Frontal cortex (tissue), 4 donors: Measurements from ENCODE around the gene PRKAG2. TPM values are rescaled to one million over a fixed set of nuclear protein-coding genes. Genes with fewer than 3 reads are reported as not detected.

ENCODE experiments used
- DNase-seq, 2 donors: peaks; one replicate each; pipeline ENCODE4 v3.0.0; 2012; ENCODE audit warnings: low spot score in 2 of 2
- FAIRE-seq: peaks from 2 replicates; lab custom pipeline; 2012; peaks lifted over from hg19 to GRCh38; lab: Jason Lieb, UNC
- total RNA-seq: library from RNA; depleted of rRNA; stranded (reverse); fragments of >200 nt; gene quantifications from one replicate; pipeline ENCODE4 v1.2.3, GENCODE V29; 2014
- donor health status: control.
- donor health status: control.
- donor health status: control.

The PRKAG2 gene
- total RNA-seq, 1 donor from 2014 or later, result 29.8 TPM

DNA sequence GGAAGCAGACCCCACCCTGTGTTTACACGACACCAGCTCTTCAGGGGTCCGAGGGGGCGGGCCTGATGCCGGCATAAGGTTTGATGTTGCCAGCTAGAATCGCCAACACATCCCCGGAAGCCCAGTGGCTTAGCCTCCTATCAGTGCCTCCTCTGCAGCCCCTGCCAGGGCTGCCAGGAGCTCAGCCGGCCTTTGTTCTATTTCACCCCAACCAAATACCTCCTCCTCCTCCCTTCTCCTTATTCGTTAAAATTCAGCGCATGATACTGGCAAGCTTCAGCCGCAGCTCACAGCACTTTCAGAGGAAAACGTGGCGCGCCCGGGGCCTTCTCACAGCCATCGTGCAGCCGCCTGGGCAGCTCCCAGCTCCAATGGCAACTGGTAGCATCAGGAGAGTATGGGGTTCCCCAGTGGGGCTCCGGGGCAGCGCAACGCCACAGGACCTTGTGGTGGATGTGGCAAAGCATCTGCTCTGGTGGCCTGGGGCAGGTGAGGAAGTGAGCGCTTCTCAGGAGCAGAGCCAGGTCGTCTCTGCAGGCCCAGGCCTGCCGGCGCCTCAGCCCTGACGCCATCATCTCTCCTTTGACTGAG, 180.9 kb downstream of the PRKAG2 start:
- FAIRE-seq (no peak), DNase-seq (no peak)

DNA sequence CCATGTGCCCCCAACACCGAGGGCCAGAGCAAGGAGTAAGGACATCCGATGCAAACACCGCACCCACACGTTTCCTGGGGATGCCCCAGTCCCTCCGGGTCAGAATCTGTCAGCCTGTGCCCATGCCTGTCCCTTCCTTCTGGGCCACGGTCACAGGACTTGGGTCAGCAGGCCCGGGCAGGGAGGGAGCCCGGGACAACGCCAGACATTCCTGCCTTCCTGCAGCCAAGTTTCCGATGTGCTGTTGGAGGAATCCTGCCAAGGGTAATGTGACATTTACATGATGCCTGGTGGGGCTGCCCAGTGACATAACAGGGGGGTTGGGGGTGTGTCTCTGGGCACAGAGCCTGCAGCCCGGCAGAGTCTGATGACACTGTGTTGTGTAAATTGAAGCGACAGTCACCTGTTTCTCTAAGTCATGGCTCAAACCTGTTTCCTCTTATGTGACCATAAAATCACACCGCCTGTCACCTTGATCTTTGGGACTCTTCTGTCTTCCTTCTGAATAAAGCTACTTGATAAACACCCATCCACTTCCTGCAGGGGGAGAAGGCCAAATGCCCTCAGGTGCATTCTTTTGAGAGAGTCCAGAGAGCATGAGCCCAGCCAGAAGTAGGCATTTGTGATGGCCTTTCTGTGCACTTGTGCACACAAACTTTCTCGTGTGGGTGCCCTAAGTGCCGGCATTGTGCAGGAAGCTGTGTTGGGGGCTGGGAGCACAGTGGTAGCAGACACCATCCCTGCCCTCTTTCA, 181.9 kb downstream of the PRKAG2 start:
- no peak for FAIRE-seq

DNA sequence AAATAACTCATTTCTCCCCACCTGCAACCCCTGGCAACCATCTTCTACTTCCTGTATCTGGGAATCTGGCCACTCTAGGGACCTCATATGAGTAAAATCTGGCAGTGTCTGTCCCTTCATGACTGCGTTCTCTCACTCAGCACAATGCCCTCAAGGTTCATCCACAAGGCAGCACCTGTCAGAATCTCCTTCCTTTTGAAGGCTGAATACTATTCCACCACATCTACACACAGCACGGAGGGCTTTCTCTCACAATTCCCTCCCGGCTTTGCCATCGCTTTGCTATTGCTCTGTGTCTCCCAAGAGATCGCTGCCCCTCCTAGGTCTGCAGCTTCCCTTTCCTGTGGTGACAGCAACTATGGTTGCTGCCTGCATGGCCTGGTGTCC, 182.5 kb downstream of the PRKAG2 start:
- FAIRE-seq (no peak), DNase-seq (no peak)

More for the DNA sequence above, 181.9 kb downstream of the PRKAG2 start:
- no peak for DNase-seq

DNA sequence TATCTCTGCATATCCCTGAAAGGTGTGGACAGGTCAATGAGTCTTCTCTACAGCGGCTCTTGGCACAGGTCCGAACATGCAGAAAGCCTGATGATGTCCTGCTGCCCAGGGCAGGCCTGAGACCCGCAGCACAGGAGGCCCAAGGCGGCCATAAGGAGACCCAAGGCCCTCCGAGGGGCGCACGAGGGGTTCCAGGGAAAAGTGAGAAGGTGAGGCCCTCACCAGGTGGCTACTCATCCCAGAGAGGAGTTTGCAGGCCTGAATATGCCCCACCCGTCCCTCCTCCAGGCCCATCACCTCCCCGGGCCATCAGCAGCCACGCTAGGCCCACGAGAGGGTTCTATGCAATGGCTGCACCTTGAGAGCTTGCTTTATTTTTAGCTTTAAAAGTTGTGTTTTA, 183.8 kb downstream of the PRKAG2 start:
- no peak for FAIRE-seq
- DNase-seq, result no peak

DNA sequence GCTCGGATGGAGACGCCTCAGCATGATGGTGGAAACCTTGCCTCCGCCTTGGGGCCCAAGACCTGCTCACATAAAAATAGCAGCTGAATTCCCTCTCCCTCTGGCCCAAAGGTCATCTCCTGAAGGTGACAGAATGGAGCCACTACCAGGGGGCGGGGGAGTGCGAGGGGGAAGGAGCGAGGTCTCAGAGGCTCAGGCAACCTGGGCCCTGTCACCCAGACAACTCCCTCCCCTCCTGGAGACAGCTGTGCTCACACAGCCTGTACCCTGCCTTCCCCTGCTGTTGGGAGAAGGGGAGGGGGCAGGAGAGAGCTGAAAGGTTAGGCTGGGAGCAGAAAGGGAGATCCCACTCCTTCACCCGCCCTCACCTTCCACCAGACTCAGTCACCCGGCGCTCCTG, 184.2 kb downstream of the PRKAG2 start:
- FAIRE-seq, result no peak
- no peak for DNase-seq

DNA sequence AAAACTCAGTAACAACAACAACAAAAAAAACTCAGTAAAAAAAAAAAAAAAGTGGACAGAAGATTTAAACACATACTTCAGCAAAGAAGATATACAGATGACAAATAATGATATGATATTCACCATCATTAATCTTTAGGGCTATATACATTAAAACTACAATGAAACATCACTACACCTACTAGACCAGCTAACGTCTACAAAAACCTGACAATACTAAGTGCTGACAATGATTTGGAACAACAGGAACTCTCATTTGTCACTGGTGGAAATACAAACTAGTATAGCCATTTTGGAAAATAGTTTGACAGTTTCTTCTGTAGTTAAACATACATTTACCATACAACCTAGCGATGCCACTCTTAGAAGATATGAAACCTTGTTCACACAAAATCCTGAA, 185.5 kb downstream of the PRKAG2 start:
- DNase-seq, result no peak
- FAIRE-seq, result no peak

DNA sequence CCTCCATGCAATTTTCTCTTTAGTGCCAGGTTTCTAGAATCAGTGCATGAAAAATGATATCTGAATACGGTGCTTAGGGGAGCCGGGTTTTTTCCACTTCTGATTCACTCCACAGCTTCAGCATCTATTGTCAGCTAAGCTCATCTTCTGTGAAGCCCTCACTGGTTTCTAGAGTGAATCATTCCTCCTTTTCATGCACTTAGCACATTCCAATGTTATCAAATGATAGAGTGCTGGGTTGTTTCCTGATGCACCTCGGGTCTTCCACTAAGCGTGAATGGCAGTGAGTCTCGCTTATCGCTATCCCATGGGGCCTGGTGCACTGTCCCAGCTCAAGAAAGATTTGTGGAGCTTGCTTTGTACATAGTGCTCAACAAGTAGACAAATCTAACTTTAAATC, 186.3 kb downstream of the PRKAG2 start:
- FAIRE-seq, result no peak

DNA sequence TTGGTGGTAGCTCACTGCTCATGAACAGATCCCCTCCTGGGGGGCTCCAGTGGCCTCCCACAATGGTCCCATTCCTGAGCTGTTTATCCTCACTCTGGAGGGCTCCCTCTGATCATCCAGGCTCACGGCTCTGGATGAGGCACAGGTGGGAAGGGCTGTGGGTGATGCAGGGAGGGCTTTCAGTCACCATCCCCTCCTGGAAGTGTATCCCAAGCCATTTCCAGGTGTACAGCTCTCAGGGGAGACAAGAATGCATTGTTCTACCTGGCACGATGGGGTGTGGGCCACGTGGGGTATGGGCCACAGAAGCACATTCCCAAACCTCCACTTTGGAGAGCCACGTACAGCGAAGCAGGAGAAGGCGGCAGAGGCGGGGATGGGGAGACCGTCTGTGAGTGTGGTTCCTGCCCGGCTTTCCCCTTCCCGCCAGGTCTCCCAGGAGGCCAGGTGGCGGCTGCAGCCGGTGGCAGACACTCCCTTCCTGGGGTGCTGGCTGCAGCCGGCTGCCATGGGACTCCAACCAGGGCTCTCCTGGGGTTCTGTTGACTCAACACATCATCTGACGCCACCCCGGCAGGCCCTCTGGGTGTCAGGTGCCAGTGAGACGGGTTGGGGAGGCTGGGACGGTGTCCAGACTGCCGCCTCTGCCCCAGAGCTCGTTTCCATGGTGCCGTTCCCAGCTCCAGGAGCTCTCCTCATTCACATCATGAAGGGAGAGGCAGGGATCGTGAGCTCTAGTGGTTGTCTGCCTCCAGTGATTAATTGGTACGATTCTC, 187.5 kb downstream of the PRKAG2 start:
- FAIRE-seq, result no peak
- DNase-seq, result peak in 1 of 2 donors; percentile 46

More for the DNA sequence above, 186.3 kb downstream of the PRKAG2 start:
- DNase-seq, result no peak

DNA sequence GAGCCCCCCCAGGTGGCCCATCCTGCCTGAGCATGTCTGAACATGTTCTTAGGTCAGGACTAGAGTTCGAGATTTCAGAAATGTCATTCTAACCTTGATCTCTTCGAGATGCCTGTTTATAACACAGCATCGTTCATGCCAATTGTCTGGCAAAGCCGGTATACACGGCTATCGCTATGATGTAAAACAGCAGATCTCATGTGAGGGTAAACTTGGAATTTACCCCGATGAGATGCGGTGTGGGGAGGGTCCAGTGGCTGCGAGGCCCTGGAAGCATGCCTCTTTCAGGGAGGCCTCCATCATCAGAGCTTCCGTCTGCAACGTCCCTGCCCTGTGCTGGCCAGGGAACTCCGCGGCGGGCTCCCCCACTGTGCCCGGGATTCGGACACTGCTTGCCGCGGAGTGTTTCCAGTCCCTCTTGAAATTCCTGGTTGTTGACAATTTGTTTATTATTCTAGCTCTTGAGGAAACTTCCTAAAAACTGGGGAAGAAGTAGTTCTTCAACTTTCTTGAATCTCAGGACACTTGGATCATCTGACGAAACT, 188.6 kb downstream of the PRKAG2 start:
- no peak for FAIRE-seq

DNA sequence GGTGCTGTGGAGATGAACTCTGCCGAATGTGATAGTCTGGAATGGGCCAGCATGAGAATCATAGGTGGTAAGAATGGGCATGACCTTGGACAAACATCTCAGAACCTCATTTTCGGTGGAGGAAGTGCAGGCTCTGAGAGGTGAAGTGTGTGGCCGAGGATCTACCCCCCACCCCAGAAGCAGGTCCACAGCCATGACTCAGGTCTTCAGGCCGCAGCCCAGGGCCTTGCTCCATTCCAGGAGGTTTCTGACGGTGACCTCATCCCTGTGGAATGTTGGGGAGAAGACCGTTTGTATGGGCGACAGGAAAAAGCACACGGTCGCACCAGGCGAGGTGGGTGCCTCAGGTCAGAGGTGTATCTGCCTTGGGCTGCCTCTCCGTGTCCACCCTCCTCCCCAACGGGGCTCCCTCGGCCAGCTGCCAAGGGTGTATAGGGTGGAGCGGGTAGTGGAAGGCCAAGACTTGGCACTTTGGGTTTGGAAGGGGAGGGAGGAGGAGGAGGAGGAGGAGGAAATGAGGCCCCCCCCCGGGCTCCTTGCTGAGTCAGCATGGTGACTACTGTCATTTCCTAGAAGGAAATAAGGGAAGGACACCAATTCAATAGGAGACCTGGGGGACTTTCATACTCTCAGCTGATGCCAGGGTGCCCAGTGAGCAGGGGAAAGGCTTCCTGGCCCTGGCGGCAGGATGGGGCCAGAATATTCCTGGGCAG, 189.2 kb downstream of the PRKAG2 start:
- DNase-seq, result no peak

More for the DNA sequence above, 188.6 kb downstream of the PRKAG2 start:
- DNase-seq, result no peak

DNA sequence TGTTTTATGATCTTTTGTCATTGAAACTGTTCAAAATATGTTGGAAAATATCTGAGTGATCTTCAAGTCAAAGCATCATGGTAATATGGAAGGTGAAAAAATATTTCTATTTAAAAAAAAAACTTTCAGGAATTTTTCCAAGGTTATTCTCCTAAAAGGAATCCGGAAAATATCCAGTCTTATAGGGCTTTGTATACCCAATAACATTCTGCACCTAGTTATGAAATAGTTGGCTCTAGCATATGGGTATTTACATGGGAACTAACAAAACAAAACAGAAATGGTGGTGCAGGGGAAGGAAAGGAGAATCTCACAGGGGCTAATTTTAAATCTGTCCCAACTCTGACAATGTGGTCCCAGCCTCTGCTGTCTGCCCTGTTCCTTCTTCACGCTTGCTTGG, 190.1 kb downstream of the PRKAG2 start:
- no peak for FAIRE-seq
- no peak for DNase-seq

More for the DNA sequence above, 189.2 kb downstream of the PRKAG2 start:
- FAIRE-seq, result no peak

DNA sequence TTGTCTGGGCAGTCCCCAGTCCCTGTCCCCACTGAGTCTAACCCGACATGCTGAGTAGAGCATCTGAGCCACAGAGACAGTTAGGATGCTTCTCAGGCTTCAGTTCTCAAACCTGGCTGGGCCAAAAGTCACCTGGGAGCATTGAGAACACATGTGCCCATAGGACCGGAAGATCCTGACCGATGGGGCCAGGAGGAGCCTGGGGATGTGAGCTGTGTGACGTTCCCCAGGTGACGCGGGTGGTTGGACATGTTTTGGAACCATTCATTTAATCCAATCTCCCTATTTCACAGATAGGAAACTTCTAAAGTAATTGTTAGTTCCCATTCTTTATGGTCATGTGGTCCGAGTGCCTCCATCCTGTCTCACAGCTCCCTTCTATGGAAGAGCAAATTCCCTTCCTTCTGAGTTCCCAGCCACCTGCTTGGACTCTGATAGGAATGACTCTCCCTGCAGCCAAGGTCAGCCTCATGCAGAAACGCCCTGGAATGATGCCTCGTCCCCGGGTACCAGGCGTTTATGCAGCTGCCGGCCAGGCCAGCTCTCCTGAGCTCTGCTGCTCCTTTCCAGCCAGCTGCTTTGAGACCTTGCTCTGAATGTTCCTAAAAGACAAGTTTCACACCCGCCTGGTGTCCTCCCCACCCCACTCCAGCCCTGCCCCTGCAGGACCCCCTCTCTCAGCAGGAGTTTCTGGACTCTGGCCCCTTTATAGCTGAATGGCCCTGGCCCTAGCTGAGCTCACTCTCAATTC, 190.7 kb downstream of the PRKAG2 start:
- FAIRE-seq (no peak), DNase-seq (no peak)

DNA sequence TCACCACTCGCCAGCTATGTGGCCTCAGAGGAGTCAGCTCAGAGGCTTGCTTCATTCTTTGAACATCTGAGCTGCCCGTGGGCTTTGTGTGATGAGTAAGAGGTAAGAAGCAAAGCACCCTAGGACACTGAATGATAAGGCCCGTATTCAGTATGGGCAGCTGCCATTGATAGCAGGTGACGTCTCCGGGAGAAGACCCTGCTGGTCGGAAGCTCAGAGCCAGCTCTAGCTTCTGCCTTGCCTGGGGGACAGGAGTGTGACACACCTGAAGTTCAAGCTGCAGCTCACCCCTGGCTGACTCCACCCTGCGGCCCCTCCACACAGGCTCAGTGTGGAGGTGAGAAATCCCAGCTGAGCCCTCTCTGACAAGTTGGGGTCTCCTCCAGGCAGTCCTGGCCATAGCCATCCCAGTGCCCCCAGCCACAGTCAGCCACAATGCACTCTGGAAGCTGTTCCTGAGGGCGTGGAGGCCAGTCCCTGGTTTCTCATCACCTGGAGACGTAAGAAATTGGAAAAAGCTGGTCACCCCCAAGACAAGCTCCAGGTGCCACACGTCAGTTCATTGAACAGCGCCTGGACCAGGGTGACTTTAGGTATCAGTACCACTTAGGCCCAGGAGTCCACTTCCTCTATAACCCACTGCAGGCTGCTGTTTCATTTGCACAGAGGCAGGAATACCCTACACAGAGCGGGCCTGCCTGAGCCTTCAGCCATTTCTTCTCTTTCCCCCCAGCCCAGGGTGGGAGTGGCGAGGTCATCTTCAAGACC, 192.3 kb downstream of the PRKAG2 start:
- FAIRE-seq (no peak), DNase-seq (no peak)

DNA sequence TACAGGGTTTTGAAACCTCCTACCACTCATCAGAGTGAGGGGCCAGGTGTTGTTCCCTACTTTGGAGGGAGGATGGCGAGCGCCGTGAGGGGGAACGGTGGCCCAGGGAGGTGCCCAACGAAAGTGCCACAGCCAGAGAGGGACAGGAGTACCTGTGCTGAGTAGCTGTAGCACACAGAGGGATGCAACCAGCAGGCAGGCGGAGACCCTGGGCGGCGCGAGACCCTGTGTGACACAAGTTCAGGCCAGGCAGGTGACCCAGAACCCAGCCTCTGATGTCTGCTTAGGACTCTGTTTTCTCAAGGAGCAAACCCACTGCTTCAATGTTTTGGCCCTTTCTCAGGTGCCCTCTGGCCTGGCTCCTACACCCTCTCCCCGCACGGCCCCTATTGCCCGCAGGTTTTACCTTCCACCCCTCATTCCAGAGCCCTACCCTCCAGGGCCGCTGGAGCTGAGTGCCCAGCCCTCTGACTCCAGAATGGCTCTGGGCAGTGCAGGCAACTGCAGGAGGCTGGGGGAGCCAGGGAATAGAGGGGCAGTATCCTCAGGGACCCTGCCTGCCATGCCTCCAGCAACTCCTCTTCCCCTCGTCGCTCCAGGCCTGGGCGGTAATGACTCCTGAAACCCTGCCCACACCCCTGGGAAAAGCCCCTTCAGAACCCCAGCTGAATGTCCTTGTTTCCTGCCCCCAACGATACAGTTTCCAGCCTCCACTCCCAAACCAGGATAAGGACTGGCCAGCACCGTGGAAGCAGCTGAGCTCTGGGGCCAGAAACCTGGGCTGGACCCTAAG, 193.1 kb downstream of the PRKAG2 start:
- no peak for DNase-seq
- no peak for FAIRE-seq

DNA sequence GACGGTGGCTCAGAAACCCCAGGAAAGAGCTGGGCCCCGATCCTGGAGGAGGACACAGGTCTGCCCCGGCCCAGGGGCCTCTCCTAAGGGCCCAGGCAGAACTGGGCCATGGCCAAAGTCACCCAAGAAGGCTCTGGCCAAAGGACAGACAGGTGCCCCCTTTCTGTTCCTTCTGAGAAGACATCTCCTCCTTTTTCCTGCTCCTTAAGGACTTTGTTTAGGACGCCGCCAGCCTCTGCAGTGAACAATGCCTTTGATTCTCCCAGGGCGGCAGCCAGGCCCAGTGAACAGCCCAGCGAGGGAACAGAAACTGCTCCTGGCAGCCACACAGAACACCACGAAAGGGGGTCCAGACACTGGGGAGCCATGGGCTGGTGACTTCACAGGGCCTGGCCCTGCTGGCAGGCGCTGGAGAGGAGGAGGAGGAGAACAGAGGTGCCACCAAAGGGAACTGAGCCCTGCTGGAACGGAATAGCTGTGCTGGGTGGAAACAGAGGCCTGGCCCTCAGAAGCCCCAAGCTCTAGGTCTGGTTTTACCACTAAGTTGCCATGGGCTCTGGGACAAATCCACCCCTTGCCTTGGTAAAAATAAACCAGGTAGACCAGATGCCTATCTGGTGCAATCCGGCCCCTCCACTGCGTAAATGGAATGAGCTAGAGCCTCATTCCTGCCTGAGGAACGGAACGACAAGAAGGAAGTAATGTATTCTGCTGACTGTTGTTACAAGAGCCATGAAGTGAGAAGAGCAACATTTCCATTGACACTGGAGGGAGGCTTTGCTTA, 193.9 kb downstream of the PRKAG2 start:
- FAIRE-seq (no peak), DNase-seq (no peak)

DNA sequence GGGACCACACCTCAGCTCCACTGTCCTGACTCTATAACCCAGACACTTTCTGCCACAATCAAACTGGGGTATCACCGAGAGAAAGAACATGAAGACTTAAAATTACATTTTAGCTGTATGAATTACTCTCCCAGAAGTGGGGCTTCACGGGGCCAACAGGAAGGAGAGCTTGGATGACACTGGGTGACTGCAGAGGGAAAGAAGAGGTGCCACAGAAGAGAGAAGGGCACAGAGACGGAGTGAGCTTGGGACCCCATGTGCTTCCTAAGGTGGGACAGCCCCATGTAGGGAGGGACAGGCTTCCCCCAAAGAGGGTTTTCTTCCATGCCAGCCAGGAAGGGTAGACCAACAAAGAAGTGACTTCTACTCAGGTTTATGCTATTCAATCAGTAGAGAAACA, 195.2 kb downstream of the PRKAG2 start:
- FAIRE-seq, result no peak

DNA sequence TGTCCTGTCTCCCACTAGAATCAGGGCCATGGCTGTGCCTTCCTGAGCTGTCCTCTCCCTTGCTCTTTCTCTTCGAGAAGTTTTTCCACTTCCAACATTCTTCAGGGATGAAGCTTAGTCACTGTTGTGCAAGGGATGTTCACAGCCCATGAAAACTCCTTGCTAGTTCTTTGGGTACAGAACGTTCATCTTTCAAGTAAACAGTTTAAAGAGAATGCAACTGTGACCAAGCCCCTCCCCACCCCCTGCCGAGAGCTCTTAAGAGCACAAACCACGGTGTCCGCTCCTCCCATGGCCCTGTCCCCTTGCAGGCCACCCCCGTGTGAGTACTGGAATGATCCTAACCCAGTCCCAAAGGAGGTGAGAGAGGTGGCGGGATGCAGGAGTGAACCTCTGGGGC, 196.1 kb downstream of the PRKAG2 start:
- DNase-seq (no peak), FAIRE-seq (no peak)

More for the DNA sequence above, 195.2 kb downstream of the PRKAG2 start:
- DNase-seq, result no peak
